ENCODE data around the gene MYO1D. TPM values are rescaled to one million over a fixed set of nuclear protein-coding genes. Genes with fewer than 3 reads are reported as not detected.

MYO1D gene
- total and polyA plus RNA-seq, 8 donors = 16.7 to 43.0 (median 29.4) TPM

GRCh38 chr17:32913593-32913992, 36.7 kb upstream of the MYO1D start:
- Histone ChIP-seq H3K36me3 (no peaks in the 10 kb centered on the region), H3K27ac (no peak overlapping the region), H3K27me3 (no peaks in the 10 kb centered on the region), H3K4me3 (no peak overlapping the region), H3K9me3 (no peaks in the 10 kb centered on the region), H3K4me1 (peaks cover 7 to 18% (median 16%) of the 10 kb centered on the region in 3 donors)
- no peak for TF ChIP-seq CTCF (IDR thresholded peaks at IDR 0.05)
- ATAC-seq (no peak), FAIRE-seq (no peak), DNase-seq (no peak)
- WGBS, 2 donors = 80 to 97% methylated on average over 7 of the region's 7 CpGs
- intact Hi-C loops (cut with DNase I) = no loop called here

- peak overlapping the region; percentile 44 to 86 (median 70) for H3K27ac ChIP-seq
- no peaks in the 10 kb centered on the region for H3K36me3 ChIP-seq
- 9 to 10% methylated on average over 10 of the region's 10 CpGs for WGBS, 2 donors
- TF ChIP-seq CTCF (IDR thresholded peaks at IDR 0.05) = no peak
- H3K27me3 ChIP-seq = no peaks in the 10 kb centered on the region
- ATAC-seq = peak; percentile 92 to 95 (median 94)
- no peak overlapping the region for H3K4me3 ChIP-seq
- no peaks in the 10 kb centered on the region for H3K9me3 ChIP-seq
- peak; percentile 92 for FAIRE-seq
- intact Hi-C loops (cut with DNase I) = no loop called here
- peak; percentile 76 to 92 (median 88) for DNase-seq
- peaks cover 7 to 18% (median 16%) of the 10 kb centered on the region in 3 donors for H3K4me1 ChIP-seq
Observed at GRCh38 chr17:32912218-32912897, 35.4 kb upstream of the MYO1D start.

GRCh38 chr17:32910769-32911168, 33.8 kb upstream of the MYO1D start:
- DNase-seq = no peak
- peaks cover 7 to 18% (median 16%) of the 10 kb centered on the region in 3 donors for H3K4me1 ChIP-seq
- H3K9me3 ChIP-seq = no peaks in the 10 kb centered on the region
- 29 to 53% methylated on average over 3 of the region's 3 CpGs for WGBS, 2 donors
- H3K27ac ChIP-seq = no peak overlapping the region
- no peak for FAIRE-seq
- ATAC-seq = peak in 1 of 4 donors; percentile 2
- intact Hi-C loops (cut with DNase I) = no loop called here
- no peaks in the 10 kb centered on the region for H3K36me3 ChIP-seq
- no peak overlapping the region for H3K4me3 ChIP-seq
- TF ChIP-seq CTCF (IDR thresholded peaks at IDR 0.05) = no peak
- no peaks in the 10 kb centered on the region for H3K27me3 ChIP-seq

GRCh38 chr17:32909787-32910369, 33.0 kb upstream of the MYO1D start:
- Histone ChIP-seq H3K4me1 (peaks cover 7 to 18% (median 16%) of the 10 kb centered on the region in 3 donors), H3K9me3 (no peaks in the 10 kb centered on the region), H3K4me3 (no peak overlapping the region), H3K27ac (peak overlapping the region in 1 of 4 donors; percentile 44), H3K27me3 (no peaks in the 10 kb centered on the region), H3K36me3 (no peaks in the 10 kb centered on the region)
- intact Hi-C loops (cut with DNase I) = loop anchor here in 1 of 3 donors (10.0 kb wide), 1 partner anchor 125 kb away; no protein-coding TSS in a partner anchor
- FAIRE-seq (no peak), ATAC-seq (peak; percentile 65 to 88 (median 84)), DNase-seq (peak in 5 of 6 donors; percentile 59 to 87 (median 81))
- WGBS, 2 donors = 28 to 29% methylated on average over 4 of the region's 4 CpGs
- TF ChIP-seq CTCF (IDR thresholded peaks at IDR 0.05) = peak; percentile 66 to 82 (median 76)

GRCh38 chr17:32907583-32907982, 30.7 kb upstream of the MYO1D start:
- ATAC-seq (no peak), DNase-seq (peak in 1 of 6 donors; percentile 36), FAIRE-seq (no peak)
- intact Hi-C loops (cut with DNase I) = loop anchor here in 1 of 3 donors (10.0 kb wide), 1 partner anchor 123 kb away; no protein-coding TSS in a partner anchor
- Histone ChIP-seq H3K4me1 (peaks cover 7 to 18% (median 16%) of the 10 kb centered on the region in 3 donors), H3K4me3 (no peak overlapping the region), H3K27ac (no peak overlapping the region), H3K9me3 (no peaks in the 10 kb centered on the region), H3K27me3 (no peaks in the 10 kb centered on the region), H3K36me3 (no peaks in the 10 kb centered on the region)
- no peak for TF ChIP-seq CTCF (IDR thresholded peaks at IDR 0.05)
- WGBS, 2 donors = 72 to 74% methylated on average over 6 of the region's 6 CpGs

Measured in pancreas (tissue), 10 donors.